Neural cell (in vitro differentiated cells): ENCODE data around the gene SPRR1B.

Experiments used
- MXI1 ChIP-seq: fragments of 450-650 bp; conservative IDR thresholded peaks from 2 replicates; pipeline ENCODE4 v1.6.1; 2014; ENCODE audit warnings: antibody characterized with exemption, mild to moderate bottlenecking; ENCODE audit not compliant: poor library complexity, severe bottlenecking
- TAF1 ChIP-seq: IDR thresholded peaks from 2 replicates; pipeline ENCODE4 v1.6.1; 2012; ENCODE audit warnings: low read depth
- TF ChIP-seq, protein P1 (sequence below): fragments of 450-650 bp; IDR thresholded peaks from 2 replicates; pipeline ENCODE4 v1.5.1; 2014; ENCODE audit warnings: antibody characterized with exemption, mild to moderate bottlenecking, moderate library complexity; ENCODE audit not compliant: poor library complexity, severe bottlenecking

DNA sequence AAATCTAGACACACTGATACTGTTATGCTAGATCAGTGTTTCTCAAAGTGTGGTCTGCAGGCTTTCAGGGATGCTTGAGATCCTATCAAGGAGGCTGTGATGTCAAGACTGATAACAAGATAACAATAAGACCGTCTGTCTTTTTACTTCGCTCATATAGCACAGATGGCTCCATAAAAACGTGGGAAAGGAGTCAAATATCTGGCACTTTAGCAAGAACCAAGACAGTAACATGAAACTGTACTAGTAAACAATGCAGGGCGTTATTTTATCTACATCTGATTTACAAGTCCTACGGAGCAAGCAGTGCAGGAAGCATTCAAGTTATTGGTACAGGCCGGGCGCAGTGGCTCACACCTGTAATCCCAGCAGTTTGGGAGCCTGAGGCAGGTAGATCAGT is 33.1 kb upstream of the SPRR1B start:
- TF ChIP-seq, protein P1, sequence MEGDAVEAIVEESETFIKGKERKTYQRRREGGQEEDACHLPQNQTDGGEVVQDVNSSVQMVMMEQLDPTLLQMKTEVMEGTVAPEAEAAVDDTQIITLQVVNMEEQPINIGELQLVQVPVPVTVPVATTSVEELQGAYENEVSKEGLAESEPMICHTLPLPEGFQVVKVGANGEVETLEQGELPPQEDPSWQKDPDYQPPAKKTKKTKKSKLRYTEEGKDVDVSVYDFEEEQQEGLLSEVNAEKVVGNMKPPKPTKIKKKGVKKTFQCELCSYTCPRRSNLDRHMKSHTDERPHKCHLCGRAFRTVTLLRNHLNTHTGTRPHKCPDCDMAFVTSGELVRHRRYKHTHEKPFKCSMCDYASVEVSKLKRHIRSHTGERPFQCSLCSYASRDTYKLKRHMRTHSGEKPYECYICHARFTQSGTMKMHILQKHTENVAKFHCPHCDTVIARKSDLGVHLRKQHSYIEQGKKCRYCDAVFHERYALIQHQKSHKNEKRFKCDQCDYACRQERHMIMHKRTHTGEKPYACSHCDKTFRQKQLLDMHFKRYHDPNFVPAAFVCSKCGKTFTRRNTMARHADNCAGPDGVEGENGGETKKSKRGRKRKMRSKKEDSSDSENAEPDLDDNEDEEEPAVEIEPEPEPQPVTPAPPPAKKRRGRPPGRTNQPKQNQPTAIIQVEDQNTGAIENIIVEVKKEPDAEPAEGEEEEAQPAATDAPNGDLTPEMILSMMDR: no peak
- TF ChIP-seq MXI1 (no peak), TAF1 (no peak)
